Retinal pigment epithelial cell (primary cell): ENCODE measurements around the gene STEAP2.

Experiments used
- DNase-seq: peaks from one replicate; pipeline ENCODE4 v3.0.0-alpha.2; 2010; ENCODE audit warnings: low read depth
- H3K4me3 ChIP-seq: 2 replicates; pipeline ENCODE4 v1.5.1; 2011; ENCODE audit warnings: mild to moderate bottlenecking, low read length, control low read depth, moderate library complexity
- CTCF ChIP-seq: conservative IDR thresholded peaks from 2 replicates; pipeline ENCODE4 v1.5.1; 2011; ENCODE audit warnings: low read depth, low read length, control low read depth, inconsistent platforms

The STEAP2 gene

GRCh38 chr7:90172624-90173023 is 38.9 kb upstream of the STEAP2 start:
- no peak for TF ChIP-seq CTCF

GRCh38 chr7:90173127-90173844 is 38.3 kb upstream of the STEAP2 start:
- H3K4me3 ChIP-seq = no peak overlapping the region
- no peak for TF ChIP-seq CTCF
- no peak for DNase-seq

More at GRCh38 chr7:90172624-90173023, 38.9 kb upstream of the STEAP2 start:
- no peak for DNase-seq
- no peak overlapping the region for H3K4me3 ChIP-seq

DNA sequence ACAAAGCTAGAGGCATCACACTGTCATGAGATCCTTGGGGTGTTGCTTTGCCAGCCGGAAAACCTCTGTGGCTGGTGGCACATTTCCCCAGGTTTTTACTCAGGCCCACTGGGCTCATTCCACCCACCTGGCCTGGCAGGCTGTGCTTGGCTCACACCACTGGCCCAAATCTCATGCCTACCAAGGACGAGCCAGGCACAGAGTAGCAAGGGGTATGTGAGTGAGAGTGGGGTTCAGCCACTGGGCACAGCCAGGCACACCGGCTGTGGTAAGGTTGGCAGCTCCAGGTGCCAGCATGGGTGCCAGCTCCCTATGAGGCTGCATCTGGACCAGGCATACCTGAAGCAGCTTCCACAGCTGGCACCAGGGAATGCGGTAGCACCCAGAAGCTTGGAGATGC is 35.9 kb upstream of the STEAP2 start:
- no peak for DNase-seq
- no peak for TF ChIP-seq CTCF
- no peak overlapping the region for H3K4me3 ChIP-seq

DNA sequence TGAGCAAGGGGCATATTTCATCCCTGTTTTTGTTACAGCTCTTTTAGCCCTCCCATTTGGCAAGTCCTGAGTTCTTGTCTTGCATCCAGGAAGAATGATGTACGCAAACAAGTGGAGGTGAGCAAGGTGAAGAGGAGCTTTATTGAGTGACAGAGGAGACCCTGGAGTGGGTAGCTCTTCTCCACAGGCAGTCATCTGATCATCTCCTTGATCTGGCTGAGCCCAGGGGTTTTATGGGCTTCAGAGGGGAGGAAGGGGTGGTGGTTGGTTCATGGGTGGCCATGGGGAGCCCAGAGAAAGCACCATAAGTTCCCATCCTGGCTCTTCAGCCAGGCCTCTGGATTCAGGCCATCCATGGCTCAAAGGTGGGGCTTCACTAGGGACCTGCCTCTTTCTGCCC is 35.3 kb upstream of the STEAP2 start:
- no peak overlapping the region for H3K4me3 ChIP-seq
- DNase-seq = no peak
- no peak for TF ChIP-seq CTCF

DNA sequence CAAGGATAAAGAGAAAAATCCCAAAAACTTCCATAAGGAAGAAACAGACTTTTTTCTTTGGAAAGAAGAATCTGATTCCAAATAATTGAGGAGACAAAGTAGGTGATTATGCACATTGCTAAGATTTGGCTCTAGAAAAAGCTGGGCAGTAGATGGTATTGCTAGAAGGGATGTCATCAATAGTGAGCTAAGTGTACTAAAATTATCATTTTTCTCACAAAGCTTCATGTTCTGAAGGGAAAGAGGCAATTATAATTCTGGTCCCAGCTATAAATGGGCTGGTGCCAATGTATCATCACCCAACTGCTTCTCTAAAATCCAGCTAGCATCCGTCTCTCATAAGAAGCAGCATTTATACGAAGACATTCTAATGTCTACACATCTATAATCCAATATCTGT is 33.4 kb upstream of the STEAP2 start:
- no peak for TF ChIP-seq CTCF
- no peak overlapping the region for H3K4me3 ChIP-seq
- DNase-seq = no peak

GRCh38 chr7:90178679-90179278 is 32.8 kb upstream of the STEAP2 start:
- no peak for DNase-seq
- no peak overlapping the region for H3K4me3 ChIP-seq
- no peak for TF ChIP-seq CTCF

DNA sequence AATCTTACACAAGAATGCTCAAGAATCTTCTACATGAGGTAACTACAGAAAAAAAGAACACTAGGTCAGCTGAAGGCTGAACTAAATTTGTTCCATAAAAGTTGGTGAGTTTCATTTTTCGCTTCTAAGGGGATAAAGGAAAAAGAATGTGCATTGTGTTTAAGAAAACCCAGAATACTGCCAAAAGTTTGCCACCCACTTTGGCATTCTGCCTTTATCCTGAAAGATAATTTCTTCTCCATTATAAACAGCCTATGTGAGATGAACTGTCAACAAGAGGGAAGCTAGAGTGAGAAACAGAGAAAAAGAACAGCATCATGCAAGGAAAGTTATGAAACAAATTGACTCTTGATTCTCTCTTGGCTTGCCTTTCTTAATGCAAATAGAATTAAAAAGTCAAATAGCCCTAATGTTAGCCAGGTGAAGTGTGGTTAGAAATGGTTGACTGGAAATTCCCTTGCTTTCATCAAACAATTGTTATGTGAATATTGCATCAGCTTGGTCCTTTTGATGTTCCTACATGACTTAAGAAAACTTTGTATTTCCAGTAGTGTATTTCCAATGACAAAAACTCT is 31.4 kb upstream of the STEAP2 start:
- DNase-seq = no peak
- no peak overlapping the region for H3K4me3 ChIP-seq
- TF ChIP-seq CTCF = no peak
